ENCODE data around the gene OR4C12. TPM values are rescaled to one million over a fixed set of nuclear protein-coding genes. Genes with fewer than 3 reads are reported as not detected.
"Not testable (repeated sequence)": the region's sequence is repeated elsewhere in the genome, so short reads cannot be mapped to it uniquely, and the experiment has no call there.

The OR4C12 gene
- not detected for total RNA-seq
- polyA plus RNA-seq, result not detected
- long read RNA-seq, donor 1, result 0 reads
- long read RNA-seq, donor 2, result 0 reads
- long read RNA-seq, donor 3, result 0 reads

DNA sequence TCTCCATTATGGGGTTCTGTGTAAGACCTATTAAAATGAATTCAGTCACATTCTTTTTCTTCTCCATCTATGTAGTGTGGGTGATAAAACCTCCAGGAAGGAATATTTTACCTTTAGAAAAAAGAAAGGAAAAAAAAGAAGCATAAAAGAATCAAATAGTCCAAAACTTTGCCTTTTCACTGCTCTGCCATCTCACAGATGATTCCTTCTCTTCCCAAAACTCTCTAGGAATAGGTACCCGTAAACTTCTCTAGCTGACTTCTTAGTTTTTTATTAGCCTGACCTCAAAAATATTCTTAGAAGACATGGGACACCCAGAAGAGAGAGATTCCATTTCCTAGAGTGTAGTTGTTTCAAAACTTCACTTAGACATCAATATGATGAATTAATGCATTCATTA, at the start of gene OR4C12:
TSS of gene OR4C12 (minus strand) at position 101 of the 400 bp plus-strand sequence. CDS start at position 67, 34 bp downstream.
- H3K9me3 ChIP-seq; DNase-seq; H3K36me3 ChIP-seq; H3K27ac ChIP-seq; H3K4me1 ChIP-seq (ENCODE audit: insufficient read depth); intact Hi-C loops (cut with DNase I); H3K4me3 ChIP-seq; H3K27me3 ChIP-seq: not testable (repeated sequence)
- WGBS, 3 donors, result 28 to 33% (median 32%) methylated on average over 1 of the region's 1 CpG

DNA sequence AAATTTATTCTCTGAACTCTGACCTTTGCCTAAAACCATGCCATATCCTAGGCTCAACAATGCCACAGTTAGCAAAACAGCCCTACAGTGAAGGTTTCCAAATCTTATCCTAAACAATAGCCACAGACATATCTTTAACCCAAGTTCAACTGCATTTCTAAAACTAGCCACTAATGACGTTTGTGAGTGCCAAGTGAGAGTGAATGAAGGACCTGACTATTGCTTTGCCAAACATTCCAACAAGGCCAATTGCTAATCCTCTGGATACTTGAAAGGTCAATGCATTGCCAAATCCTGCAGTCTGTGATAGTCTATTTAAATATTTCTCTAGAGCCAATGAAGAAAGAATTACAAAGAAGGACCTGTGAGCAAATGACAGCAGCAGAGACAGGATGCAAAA, 47.9 kb upstream of the OR4C12 start:
- DNase-seq, result no peak
- Histone ChIP-seq H3K27me3 (no peaks in the 10 kb centered on the region), H3K9me3 (no peaks in the 10 kb centered on the region), H3K27ac (no peak overlapping the region), H3K4me3 (no peak overlapping the region), H3K4me1 (ENCODE audit: insufficient read depth) (no peaks in the 10 kb centered on the region), H3K36me3 (no peaks in the 10 kb centered on the region)
- no peak for TF ChIP-seq POLR2A (IDR thresholded peaks at IDR 0.05)
- TF ChIP-seq, protein P1, sequence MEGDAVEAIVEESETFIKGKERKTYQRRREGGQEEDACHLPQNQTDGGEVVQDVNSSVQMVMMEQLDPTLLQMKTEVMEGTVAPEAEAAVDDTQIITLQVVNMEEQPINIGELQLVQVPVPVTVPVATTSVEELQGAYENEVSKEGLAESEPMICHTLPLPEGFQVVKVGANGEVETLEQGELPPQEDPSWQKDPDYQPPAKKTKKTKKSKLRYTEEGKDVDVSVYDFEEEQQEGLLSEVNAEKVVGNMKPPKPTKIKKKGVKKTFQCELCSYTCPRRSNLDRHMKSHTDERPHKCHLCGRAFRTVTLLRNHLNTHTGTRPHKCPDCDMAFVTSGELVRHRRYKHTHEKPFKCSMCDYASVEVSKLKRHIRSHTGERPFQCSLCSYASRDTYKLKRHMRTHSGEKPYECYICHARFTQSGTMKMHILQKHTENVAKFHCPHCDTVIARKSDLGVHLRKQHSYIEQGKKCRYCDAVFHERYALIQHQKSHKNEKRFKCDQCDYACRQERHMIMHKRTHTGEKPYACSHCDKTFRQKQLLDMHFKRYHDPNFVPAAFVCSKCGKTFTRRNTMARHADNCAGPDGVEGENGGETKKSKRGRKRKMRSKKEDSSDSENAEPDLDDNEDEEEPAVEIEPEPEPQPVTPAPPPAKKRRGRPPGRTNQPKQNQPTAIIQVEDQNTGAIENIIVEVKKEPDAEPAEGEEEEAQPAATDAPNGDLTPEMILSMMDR (IDR thresholded peaks at IDR 0.05), result no peak
- no peak for TF ChIP-seq EP300 (IDR thresholded peaks at IDR 0.05)
- WGBS, 3 donors, result 38 to 45% (median 42%) methylated on average over 1 of the region's 1 CpG
- intact Hi-C loops (cut with DNase I), result no loop called here

DNA sequence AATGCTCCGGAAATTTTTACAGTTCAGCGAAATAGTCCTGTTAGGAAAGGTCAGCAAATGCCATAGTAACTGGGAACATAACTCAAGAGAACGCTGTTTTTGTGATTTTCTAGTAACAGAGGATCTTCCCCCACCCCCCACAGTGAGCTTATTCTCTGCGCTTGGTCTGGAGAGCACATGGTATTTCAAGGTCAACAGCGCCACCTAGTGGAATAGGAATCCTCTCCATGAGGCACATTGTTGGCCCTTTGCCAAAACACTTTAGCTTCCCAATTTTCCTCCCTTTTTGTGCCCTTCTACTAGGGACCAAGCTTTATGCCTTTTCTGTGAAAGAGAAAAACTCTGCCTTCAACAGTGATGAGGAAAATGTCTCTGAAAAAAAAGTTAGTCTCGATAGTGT, 13.2 kb upstream of the OR4C12 start:
- TF ChIP-seq, protein P1 (IDR thresholded peaks at IDR 0.05), result no peak
- TF ChIP-seq EP300 (IDR thresholded peaks at IDR 0.05) (no peak), POLR2A (IDR thresholded peaks at IDR 0.05) (no peak)
- no peaks in the 10 kb centered on the region for H3K4me1 ChIP-seq (ENCODE audit: insufficient read depth)
- no peaks in the 10 kb centered on the region for H3K36me3 ChIP-seq
- no peak overlapping the region for H3K4me3 ChIP-seq
- intact Hi-C loops (cut with DNase I), result no loop called here
- no peak overlapping the region for H3K27ac ChIP-seq
- no peaks in the 10 kb centered on the region for H3K27me3 ChIP-seq
- DNase-seq, result no peak
- no peaks in the 10 kb centered on the region for H3K9me3 ChIP-seq
- 38 to 51% (median 44%) methylated on average over 6 of the region's 6 CpGs for WGBS, 3 donors

DNA sequence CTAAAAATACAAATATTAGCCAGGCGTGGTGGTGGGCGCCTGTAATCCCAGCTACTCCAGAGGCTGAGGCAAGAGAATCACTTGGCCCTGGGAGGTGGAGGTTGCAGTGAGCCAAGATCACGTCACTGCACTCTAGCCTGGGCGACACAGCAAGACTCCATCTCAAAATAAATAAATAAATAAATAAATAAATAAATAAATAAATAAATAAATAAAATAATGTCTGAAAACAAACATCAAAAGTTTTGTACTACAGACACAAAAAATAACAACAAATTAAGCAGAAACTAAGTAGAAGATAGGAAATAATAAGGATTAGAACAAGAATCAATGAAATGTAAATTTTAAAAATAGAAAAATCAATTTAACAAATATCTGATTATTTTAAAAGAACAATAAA, 8.9 kb downstream of the OR4C12 start:
- not testable (repeated sequence) for H3K4me1 ChIP-seq (ENCODE audit: insufficient read depth)
- 78 to 87% (median 80%) methylated on average over 4 of the region's 4 CpGs for WGBS, 3 donors

DNA sequence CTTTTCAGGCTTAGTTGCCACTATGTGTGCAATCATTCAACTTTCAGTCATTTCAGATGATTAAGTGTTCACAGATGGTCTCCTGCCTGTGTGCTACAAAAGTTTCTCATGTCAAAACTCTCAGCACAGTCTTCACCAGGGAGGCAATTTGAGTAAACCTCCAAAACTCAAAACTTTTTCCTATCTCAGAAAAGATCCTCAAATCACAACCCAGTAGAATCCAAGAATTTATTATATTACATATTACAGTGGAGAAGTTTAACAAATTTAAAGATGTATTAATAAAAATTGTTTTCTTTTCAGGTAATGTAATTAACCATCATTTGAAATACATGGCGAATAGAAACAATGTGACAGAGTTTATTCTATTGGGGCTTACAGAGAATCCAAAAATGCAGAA, 30.2 kb downstream of the OR4C12 start, which contains the start of gene OR4C13:
TSS of gene OR4C13 (plus strand) at position 301 of the 400 bp plus-strand sequence. CDS start at position 333, 32 bp downstream.
- Histone ChIP-seq H3K27ac (no peak within 1 kb of the TSS), H3K27me3 (no peaks in the 10 kb centered on the region), H3K4me3 (no peak within 1 kb of the TSS), H3K4me1 (ENCODE audit: insufficient read depth) (no peaks in the 10 kb centered on the region), H3K9me3 (no peaks in the 10 kb centered on the region), H3K36me3 (no peaks in the 10 kb centered on the region)
- WGBS, 3 donors, result 45 to 80% (median 70%) methylated on average over 1 of the region's 1 CpG
- intact Hi-C loops (cut with DNase I), result no loop called here
- no peak for TF ChIP-seq POLR2A (IDR thresholded peaks at IDR 0.05)
- TF ChIP-seq EP300 (IDR thresholded peaks at IDR 0.05), result no peak
- TF ChIP-seq, protein P1 (IDR thresholded peaks at IDR 0.05), result no peak
- no peak for DNase-seq

More for the DNA sequence above, 8.9 kb downstream of the OR4C12 start:
- H3K4me3 ChIP-seq; H3K27ac ChIP-seq; H3K9me3 ChIP-seq; DNase-seq; H3K36me3 ChIP-seq; intact Hi-C loops (cut with DNase I); H3K27me3 ChIP-seq: not testable (repeated sequence)

DNA sequence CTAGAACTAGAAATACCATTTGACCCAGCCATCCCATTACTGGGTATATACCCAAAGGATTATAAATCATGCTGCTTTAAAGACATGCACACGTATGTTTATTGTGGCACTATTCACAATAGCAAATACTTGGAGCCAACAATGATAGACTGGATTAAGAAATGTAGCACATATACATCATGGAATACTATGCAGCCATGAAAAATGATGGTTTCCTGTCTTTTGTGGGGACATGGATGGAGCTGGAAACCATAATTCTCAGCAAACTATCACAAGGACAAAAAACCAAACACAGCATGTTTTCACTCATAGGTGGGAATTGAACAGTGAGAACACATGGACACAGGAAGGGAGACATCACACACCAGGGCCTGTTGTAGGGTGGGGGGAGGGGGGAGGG, 33.6 kb downstream of the OR4C12 start:
- intact Hi-C loops (cut with DNase I); H3K36me3 ChIP-seq; H3K4me3 ChIP-seq; H3K9me3 ChIP-seq; H3K4me1 ChIP-seq (ENCODE audit: insufficient read depth); H3K27ac ChIP-seq; DNase-seq; H3K27me3 ChIP-seq: not testable (repeated sequence)
- 50 to 81% (median 58%) methylated on average over 1 of the region's 1 CpG for WGBS, 3 donors

Other genes with a start within 250 kb of the OR4C12 start
- gene OR4C13, start 30.1 kb downstream of the OR4C12 start, total RNA-seq, result not detected
- gene OR4C13, start 30.1 kb downstream of the OR4C12 start, polyA plus RNA-seq, result not detected
- gene OR4C45, start 50.3 kb upstream of the OR4C12 start, total RNA-seq, result not detected
- gene OR4C45, start 50.3 kb upstream of the OR4C12 start, polyA plus RNA-seq, result not detected